ENCODE data around the gene TJAP1.

DNA sequence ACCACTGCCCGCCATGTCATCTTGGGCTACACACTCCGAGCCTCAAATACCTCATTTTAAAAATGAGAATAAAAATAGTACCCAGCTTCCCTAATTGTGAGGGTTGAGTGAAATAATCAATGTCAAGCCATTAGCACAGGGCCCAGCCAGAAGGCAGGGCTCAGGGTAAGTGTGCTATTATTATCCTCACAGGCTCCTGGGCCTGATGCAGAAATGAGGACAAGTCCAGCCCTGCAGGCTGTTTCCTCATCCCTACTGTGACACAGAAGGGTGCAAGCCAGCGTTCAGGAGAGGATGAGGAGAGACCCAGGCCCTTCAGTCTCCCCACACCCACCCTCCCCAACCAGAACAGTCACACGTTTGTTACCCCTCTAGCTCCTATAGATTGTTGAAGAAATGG, 26.0 kb upstream of the TJAP1 start:
- TF ChIP-seq CTCF (IDR thresholded peaks at IDR 0.05; ENCODE audit: poor library complexity, severe bottlenecking): no peak
- TF ChIP-seq, protein P1, sequence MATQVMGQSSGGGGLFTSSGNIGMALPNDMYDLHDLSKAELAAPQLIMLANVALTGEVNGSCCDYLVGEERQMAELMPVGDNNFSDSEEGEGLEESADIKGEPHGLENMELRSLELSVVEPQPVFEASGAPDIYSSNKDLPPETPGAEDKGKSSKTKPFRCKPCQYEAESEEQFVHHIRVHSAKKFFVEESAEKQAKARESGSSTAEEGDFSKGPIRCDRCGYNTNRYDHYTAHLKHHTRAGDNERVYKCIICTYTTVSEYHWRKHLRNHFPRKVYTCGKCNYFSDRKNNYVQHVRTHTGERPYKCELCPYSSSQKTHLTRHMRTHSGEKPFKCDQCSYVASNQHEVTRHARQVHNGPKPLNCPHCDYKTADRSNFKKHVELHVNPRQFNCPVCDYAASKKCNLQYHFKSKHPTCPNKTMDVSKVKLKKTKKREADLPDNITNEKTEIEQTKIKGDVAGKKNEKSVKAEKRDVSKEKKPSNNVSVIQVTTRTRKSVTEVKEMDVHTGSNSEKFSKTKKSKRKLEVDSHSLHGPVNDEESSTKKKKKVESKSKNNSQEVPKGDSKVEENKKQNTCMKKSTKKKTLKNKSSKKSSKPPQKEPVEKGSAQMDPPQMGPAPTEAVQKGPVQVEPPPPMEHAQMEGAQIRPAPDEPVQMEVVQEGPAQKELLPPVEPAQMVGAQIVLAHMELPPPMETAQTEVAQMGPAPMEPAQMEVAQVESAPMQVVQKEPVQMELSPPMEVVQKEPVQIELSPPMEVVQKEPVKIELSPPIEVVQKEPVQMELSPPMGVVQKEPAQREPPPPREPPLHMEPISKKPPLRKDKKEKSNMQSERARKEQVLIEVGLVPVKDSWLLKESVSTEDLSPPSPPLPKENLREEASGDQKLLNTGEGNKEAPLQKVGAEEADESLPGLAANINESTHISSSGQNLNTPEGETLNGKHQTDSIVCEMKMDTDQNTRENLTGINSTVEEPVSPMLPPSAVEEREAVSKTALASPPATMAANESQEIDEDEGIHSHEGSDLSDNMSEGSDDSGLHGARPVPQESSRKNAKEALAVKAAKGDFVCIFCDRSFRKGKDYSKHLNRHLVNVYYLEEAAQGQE (IDR thresholded peaks at IDR 0.05; ENCODE audit: borderline replicate concordance): no peak
